Skin epidermis (tissue), 12 donors: Measurements from ENCODE around the gene ZBTB7C.

Experiments used
- H3K27ac ChIP-seq, 21 experiments: fragments of 200-600 bp; sonication (generic) in 11 of 21; one replicate each; pipeline ENCODE4 v1.5.0; 2020; ENCODE audit warnings: mild to moderate bottlenecking in 3 of 21, inconsistent platforms in 2 of 21, moderate library complexity in 2 of 21
- H3K4me3 ChIP-seq, 7 experiments: fragments of 200-600 bp; sonication (generic) in 2 of 7; one replicate each; pipeline ENCODE4 v1.5.0; 2020; ENCODE audit warnings: inconsistent platforms in 2 of 7, mild to moderate bottlenecking in 2 of 7, moderate library complexity in 1 of 7

The ZBTB7C gene

DNA sequence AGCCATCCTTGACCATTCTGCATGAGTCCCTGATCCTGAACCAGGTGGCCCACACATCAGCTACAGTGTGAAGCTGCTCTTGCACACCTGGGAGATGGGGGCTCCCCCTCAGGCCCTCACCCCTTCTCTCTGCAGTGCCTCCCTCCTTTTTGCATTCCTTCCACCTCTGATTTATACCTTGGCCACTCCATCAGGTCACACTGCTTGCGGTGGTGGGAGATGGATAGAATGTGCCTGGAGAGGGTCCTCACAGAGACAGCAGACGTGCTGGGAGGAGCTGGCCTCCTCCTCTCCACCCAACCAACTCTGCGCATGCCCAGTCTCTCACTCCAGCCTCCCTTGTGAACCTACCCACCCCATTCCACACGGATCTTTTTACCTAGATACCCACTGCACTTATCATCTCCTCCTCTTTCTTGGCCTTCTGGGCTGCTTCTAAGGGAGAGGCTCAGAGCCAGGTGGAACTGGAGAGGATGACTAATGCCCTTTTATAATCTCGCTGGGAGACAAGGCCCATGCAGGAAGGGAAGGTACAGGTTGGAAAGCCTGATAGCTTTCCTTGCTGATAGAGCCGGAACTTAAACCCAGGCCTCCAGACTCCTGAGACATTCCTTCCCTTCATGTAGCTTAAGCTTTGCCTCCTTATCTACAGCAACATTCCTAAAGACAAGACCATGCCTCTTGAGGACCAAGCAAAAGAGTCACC, 205.1 kb downstream of the ZBTB7C start:
- no peak overlapping the region for H3K27ac ChIP-seq
- no peak overlapping the region for H3K4me3 ChIP-seq

DNA sequence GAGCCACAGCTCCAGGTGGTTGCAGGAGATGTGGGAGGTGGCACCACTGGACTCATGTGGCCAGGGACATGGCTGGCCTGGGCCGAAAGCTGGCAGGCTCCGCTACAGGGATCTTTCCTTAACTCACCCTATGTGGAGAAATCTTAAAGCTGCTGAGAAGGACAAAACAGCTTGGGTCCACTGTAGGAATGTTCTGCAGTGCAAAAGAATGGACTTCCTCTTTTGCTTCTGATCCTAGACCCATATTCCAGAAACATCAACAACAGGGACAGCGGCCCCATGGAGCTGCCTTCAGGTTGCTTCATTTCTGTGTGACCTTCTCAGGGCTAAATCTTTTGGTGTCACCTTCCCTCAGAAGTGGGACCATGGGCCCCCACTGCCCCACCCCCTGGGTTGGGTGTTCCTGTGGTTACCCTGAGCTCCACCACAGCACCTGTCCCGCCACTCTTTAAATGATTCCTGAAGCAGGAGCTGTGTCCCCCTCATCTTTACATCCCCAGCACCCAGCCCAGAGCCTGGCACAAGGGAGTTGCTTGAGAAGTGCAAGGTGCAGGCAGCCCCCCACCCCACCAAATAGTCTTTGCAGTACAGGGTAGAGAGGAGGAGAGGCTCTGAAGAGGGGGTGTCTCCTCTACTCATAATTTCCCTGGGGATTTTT, 205.8 kb downstream of the ZBTB7C start:
- Histone ChIP-seq H3K4me3 (no peak overlapping the region), H3K27ac (no peak overlapping the region)

DNA sequence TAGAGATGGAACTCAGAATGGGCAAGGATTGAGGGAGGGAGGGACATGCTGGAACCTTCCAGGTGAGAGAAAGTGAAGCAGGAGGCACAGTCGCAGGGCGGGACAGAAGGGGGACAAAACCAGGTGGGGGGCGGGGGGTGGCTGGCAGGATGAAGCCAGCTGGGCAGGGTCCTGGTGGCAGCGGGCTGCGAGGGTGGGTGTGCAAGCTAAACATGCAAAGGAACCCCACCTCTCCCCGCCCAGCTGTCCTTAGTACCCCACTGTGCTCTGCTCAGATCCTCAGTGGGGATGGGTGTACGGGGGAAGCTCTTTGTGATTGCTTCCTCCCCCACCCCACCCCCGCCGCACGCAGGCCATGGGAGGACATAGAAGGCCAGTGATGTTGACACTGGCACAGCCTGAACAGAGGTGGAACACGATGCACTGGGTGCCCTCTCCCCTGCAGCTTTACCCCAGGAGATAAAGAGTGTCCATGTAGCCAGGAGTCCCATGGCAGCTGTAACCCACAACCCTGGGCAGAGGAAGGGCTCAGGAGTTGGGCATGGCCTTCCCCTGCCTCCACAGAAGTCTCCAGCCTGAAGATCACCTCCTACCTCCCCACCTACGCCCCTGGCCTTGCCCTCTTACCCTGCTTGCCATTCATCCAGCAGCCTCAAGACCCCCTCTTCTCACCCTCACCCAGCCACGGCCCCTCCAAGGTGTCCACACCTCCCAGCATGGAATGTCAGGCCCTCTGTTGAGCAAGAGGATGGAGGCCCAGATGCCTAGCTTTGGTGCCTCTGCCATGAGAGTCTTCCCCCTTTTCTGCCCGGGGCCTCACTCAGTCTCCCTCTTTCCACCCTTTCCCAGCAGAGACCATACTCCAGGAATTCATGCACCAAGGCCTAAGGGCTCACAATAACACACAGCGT, 206.6 kb downstream of the ZBTB7C start:
- Histone ChIP-seq H3K4me3 (no peak overlapping the region), H3K27ac (no peak overlapping the region)

DNA sequence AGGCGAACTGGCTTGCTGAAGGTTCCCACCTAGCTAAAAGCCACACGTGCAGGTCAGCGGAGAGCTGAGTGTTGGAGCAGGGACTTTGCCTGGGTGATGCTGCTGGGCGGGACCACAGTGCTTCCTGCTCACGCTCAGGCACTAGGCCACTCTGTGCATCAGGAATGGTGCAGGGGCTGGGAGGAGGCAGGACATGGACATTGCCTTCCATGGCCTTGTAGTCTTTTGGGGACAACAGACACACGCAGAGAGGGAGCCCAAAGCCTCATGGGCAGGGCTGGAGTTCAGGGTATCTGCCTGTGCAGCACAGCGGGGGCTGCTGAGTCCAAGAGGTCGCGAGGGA, 207.2 kb downstream of the ZBTB7C start:
- no peak overlapping the region for H3K4me3 ChIP-seq
- H3K27ac ChIP-seq: no peak overlapping the region

DNA sequence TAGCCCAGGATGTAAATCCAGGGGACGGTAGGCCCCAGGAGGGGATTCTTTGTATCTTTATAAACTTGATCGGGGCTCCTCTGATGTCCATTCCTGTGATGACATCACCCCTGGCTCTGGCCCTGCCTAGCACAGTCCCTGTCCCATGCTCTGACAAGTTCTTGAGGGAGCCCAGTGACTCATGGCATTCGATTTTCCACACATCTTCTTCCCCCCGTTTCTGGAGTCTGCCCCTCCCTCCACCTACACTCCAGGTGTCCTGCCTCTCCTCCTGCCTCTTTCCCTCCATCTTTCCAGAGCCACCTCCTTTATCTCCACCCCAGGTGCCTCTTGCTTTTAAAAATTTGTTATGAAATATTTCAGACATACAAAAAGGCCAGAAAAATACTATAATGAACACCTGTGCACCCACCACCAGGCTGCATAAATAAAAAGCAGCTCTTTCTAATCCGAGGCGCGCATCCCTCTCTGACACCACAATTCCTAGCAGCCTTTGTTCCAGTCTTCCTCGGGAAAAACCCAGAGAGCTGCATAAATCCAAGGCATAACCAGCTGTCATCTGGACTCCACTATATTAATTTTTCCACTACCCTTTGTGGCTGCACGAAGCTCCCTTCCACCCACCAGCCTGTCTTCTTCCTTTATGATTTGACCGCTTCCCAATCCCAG, 207.7 kb downstream of the ZBTB7C start:
- Histone ChIP-seq H3K4me3 (no peak overlapping the region), H3K27ac (no peak overlapping the region)

DNA sequence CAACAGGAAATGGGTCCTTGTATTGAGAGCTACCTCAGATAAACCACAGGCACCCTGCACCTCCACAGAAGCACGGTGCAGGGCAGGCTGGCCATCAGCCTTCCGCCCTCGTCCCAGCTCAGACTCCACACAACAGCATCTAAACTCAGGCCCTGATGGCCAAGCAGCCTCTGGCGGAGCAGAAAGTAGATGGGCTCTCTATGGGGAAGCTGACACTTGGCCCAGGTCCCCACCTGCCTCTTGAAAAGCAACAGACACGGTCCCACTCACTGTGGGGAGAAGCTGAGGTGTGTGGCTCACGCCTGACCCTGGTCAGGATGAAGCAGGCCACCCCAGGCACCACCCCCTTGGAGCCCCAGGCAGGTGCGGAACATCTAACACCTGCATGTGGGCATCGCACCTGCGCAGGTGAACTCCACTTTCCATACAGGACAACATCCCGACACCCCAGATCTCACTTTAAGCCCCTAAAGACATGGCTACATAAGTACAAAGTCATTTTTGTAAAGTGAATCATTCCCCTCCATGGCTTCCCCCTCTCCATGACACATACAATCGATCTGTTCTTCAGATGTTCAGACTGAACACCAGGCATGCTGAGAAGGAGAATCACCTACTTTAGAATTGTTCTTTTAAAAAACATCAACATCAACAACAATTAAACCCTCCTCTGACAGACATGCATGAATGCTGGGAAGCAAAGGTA, 208.4 kb downstream of the ZBTB7C start:
- no peak overlapping the region for H3K27ac ChIP-seq
- no peak overlapping the region for H3K4me3 ChIP-seq

DNA sequence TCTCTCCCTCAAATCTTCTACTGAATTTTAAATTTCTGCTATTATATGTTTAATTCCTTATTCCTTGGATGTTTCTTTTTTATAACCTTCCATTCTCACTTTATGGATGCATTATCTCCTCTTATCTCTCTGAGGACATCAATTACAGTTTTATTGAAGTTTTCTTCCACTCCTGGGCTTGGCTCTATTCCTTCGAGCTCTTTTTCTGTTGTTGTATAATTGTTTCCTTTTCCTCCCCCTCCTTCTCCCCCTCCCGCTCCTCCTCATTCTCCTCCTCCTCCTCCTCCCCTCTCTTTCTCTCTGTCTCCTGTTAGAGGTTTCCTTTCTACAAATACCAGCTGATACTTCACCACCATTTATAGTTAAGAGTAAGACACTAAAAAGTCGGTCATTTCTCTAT, 209.8 kb downstream of the ZBTB7C start:
- no peak overlapping the region for H3K4me3 ChIP-seq
- H3K27ac ChIP-seq: no peak overlapping the region

DNA sequence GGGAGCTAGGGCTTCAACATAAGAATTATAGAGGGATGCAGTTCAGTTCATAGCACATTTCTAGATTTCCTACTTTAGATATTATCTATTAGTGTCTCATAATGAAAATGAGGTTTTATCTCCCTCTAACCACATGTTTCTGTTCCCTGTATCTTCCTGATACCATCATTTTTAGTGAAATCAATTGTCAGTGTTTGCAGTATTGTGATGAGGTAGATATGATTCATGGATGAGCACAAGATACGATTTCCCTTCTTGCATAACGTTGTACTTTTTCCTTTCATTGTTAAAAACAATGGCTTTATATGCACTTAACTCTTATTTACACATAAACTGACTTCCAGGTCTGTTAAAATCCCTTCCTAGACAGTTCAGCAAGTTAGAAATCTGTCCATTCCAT, 211.4 kb downstream of the ZBTB7C start:
- Histone ChIP-seq H3K27ac (no peak overlapping the region), H3K4me3 (no peak overlapping the region)

DNA sequence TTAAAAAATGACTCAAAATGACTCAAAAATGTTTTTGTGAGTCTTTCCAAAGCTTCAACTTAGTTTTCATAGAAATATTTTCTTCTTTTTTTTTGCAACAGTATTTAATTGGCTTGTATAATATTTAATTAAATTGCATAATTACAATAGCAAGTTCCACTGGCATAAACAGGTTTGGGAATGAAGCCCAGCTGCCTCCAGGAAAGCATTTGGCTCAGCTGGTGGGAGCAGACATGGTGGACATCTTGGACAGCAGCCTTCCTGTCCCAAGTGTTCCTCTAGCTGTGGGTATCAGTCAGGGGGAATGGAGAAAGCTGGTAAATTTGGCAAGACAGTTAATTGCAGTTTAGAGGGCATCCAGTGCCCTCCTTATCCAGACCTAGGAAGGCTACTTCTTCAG, 213.4 kb downstream of the ZBTB7C start:
- Histone ChIP-seq H3K27ac (no peak overlapping the region), H3K4me3 (no peak overlapping the region)

DNA sequence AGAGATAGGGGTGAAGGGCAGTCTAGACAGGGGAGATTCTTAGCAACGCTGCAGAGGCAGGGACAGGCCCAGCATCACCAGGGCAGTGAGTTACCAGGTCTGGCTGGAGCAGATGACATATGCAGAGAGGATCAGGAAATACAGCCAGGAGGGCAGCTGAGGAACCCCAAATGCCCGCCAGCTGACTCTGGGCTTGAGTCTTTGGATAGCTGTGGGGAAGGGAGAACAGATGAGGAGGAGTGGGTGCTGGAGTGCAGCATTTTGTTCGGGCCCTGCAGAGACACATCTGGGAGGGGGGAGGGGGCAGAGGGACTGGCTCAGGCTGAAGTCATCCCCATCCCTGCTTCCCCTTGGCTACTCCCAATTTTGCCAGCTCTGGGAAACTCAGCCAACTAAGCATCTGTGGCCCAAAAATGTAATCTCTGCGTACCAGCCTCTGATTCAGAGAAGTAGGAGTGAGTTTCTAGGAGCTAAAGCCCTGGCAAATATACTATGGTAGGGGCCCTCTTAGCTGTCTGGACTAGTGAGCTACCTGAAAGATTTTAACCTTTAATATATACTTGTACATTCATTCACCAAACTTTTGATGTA, 214.5 kb downstream of the ZBTB7C start:
- Histone ChIP-seq H3K27ac (no peak overlapping the region), H3K4me3 (no peak overlapping the region)

DNA sequence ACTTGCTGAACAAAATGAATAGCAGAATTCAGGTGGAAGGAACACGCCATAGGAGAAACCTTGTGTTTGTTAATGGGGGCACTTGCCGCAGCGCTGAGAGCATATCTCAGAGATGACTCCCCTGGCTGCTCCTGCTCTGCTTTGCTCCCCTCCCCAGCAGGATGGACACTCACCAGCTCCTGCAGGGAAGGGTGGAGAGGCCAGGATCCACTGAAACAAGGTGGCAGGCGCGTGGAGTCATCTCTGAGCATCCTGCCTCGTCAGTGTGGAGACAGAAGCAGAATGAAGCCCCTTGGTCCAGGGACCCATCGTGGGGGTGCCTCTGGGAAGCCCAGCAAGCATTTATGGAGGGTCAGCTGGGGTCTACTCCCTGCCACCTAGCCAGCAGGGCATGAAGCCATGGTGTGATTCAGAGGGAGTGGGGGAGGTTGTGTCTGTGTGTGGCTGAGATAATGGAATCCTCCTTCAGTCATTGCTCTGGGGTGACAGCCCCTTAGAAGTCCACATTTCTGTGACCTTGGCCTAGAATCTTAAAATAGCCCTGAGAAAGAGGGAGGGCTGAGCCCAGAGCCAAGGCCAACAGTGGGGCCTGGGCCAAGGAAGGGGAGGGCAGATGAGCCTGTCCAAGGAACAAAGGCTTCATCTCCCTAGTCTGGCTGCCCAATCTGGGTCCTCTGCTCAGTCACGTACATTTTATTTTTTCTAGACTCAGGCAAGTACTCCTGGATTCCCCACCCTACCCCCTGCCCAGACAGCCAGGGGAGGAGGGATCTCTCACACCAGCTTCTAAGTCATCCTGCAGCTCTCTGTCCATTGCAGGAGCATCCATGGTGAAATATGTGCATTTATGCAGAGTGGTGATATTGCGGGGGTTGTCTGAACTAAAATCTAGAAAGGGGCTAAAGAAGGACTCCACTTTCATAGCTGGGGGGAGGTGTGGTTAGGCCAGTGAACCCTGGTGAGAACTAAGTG, 215.4 kb downstream of the ZBTB7C start:
- Histone ChIP-seq H3K27ac (no peak overlapping the region), H3K4me3 (no peak overlapping the region)

DNA sequence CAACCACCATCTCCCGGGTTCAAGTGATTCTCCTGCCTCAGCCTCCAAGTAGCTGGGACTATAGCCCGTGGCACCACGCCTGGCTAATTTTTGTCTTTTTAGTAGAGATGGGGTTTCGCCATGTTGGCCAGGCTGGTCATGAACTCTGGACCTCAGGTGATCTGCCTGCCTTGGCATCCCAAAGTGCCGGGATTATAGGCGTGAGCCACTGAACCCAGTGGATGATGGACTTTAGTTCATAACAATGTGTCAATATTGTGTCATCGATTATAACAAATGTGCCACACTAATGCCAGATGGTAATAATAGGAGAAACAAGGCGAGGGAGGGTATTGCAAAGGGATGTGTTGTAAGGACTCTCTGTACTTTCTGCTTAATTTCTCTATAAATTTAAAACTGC, 216.6 kb downstream of the ZBTB7C start:
- H3K4me3 ChIP-seq: no peak overlapping the region
- no peak overlapping the region for H3K27ac ChIP-seq

DNA sequence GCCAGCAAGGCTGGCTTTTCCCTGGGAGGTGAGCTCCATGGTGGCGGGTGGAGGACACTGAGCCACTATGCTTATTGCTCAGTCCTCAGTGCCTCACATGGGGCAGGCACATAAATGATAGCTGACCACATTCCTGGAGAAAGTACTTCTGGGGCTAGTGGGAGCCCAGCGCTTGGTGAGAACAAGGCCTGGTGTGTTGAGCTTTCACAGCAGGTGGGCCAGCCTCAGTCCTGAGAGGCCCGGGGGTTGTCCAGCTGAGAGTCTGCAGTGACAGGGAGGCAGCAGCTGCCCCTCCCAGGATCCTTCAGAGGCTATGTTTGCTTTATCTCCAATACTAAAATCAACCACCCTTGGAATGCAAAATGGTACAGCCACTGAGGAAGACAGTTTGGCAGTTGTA, 217.7 kb downstream of the ZBTB7C start:
- Histone ChIP-seq H3K4me3 (no peak overlapping the region), H3K27ac (no peak overlapping the region)

DNA sequence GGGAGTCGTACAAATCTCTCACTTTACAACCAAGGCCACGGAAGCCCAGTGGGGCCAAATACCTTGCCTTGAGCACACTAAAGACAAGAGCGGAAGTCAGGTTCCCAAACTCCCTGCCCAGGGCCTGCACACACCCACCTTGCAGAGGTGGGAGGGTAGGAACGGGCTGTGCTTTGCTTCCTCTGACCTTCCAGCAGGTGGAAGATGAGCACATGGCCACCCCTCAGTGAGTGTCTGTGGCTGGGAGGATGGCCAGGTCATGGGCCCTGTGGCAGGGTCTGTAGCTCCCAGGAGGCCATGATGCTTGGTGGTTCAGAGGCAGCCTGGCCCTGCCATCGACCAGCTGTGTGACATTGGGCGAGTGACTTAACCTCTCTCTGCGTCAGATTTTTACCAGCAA, 218.2 kb downstream of the ZBTB7C start:
- no peak overlapping the region for H3K4me3 ChIP-seq
- no peak overlapping the region for H3K27ac ChIP-seq

DNA sequence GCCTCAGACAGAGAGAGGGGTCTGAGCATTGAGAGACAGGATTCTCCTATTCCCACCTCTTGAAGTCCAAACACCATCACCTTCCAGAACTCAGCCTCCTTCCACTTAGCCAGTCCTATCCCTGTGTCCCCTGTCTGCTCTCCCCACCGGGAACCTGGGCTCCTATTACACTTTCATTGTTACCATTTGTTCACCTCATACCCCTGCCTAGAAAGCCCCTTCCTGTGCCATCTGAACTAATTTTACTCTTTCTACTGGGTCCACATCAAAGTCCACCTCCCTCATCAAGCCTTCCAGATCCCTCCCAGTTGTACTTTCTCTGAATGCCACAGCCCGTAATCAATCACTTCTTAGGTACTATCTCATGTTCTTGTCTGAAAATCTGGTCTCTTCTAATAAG, 220.6 kb downstream of the ZBTB7C start:
- no peak overlapping the region for H3K27ac ChIP-seq
- H3K4me3 ChIP-seq: no peak overlapping the region

DNA sequence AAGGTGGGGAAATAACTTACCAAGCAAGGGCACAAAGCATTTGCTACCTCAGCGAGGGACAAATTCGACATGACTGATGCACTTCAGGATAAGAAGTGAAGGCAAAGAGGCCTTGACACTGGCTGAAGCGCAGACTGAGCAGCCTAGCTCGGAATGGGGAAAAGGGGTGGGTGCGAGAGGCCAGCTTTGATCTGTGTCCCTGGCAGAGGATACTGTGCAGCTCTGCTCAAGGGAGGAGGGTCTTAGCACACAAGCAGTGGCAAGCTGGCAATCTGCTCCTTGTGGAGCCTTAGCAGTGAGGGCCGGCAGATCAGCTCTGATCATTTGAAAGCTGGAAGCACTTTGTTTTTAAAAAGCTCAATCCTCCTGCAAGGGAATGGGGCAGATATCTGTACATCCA, 222.3 kb downstream of the ZBTB7C start:
- H3K27ac ChIP-seq: no peak overlapping the region
- H3K4me3 ChIP-seq: no peak overlapping the region

DNA sequence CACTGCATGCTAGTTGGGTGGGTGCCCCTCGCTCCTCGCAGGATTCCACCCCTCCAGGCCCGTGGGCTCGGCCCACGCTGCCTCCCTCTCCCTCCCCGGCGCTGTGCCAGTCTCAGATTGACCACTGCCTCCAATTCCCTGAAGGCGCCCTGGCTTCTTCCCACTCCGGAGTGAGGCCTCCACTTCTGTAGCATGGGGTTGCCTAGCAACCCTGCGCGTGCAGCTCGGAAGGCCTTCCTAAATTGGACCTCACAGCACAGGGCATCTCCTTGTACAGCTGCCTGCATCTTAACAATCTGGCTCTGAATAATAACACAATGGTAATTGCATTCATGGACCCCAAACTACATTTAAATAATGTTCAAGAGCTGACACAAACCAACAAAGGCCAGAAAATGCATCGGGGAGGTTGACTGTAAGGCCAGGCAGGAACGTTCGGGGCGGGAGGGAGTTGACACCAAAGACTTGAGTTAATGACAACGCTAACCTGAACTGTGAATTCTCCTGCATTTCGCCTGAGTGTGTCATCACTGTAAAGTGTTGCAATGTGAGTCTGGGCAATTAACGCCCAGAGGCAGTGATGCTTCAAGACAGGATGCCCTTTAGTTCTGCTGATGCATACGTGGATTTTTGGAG, 222.9 kb downstream of the ZBTB7C start:
- no peak overlapping the region for H3K4me3 ChIP-seq
- H3K27ac ChIP-seq: no peak overlapping the region

DNA sequence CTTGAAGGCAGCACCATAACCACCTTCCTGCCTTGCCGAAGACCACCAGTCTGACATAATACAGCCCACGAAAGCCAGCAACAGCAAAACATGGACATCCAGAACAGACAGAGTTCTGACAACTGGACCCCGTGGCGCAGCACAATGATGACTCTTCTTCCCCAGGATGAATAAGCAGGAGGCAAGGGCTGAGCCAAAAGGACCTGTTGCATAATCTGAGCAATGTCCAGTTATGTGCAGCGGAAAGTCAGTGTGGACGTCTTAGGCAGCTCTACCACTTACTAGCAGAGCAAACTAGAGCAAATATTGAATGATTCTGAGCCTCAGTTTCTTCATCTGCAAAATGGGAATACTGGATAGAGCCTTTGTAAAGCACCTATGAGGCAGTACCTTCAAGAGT, 225.1 kb downstream of the ZBTB7C start:
- no peak overlapping the region for H3K4me3 ChIP-seq
- H3K27ac ChIP-seq: no peak overlapping the region
